K562 (cell line): ENCODE data around the gene CDR2L. TPM values are rescaled to one million over a fixed set of nuclear protein-coding genes. Genes with fewer than 3 reads are reported as not detected.

Experiments
- ATAC-seq: fragments of 200-7000 bp; cut with Tn5 transposase; 3 replicates; pipeline ENCODE4 v1.9.1; 2020; ENCODE audit warnings: moderate library complexity
- BruUV-seq: library from RNA; stranded (reverse); fragments of 400-500 nt; replicated peaks from 2 replicates; lab custom pipeline; 2021; lab: Mats Ljungman, UMichigan
- CTCF ChIA-PET: fragments of 300-600 bp; formaldehyde crosslinking; extraction: SDS; loops from one replicate; lab custom pipeline; 2021; ENCODE audit warnings: low intra/inter-chr PET ratio; lab: Yijun Ruan, JAX
- POLR2A ChIA-PET: fragments of 300-600, 350-650 bp; sonication (Branson Sonifier 250); formaldehyde crosslinking; extraction: SDS; loops from one replicate; lab custom pipeline; 2021; ENCODE audit warnings: antibody characterized with exemption, inconsistent platforms; lab: Yijun Ruan, JAX
- DNase-seq, 4 experiments: peaks; one replicate each; pipeline versions ENCODE4 v3.0.0 to v3.0.0-alpha.2; 2011 to 2018; ENCODE audit warnings: low spot score in 3 of 4, mixed read lengths in 3 of 4; ENCODE audit errors: extremely low read depth in 1 of 4
- FAIRE-seq: peaks from 2 replicates; lab custom pipeline; 2011; peaks lifted over from hg19 to GRCh38; lab: Jason Lieb, UNC
- H2AFZ ChIP-seq: 2 replicates; pipeline ENCODE4 v1.6.0; 2011; ENCODE audit warnings: low read depth, low read length, control low read depth, inconsistent platforms
- H3K27ac ChIP-seq: fragments of 200-600 bp; 3 replicates; pipeline ENCODE4 v1.8.0; 2011; ENCODE audit warnings: low read depth, mild to moderate bottlenecking, control low read depth, inconsistent platforms, low read length, moderate library complexity, mixed read lengths; ENCODE audit errors: extremely low read depth
- H3K27me3 ChIP-seq, 2 experiments: fragments of 300-600 bp in 1 of 2; 2 replicates in 1 of 2; 3 replicates in 1 of 2; pipeline versions ENCODE4 v1.6.0 to v1.8.0; 2011; ENCODE audit warnings: inconsistent platforms in 2 of 2, low read length in 2 of 2, mild to moderate bottlenecking in 1 of 2, mixed read lengths in 1 of 2, moderate library complexity in 1 of 2; ENCODE audit not compliant: control insufficient read depth in 2 of 2, insufficient read depth in 2 of 2
- H3K36me3 ChIP-seq: fragments of 300-600 bp; 3 replicates; pipeline ENCODE4 v1.8.0; 2011; ENCODE audit warnings: mild to moderate bottlenecking, low read length, inconsistent platforms; ENCODE audit not compliant: control insufficient read depth, insufficient read depth
- H3K4me1 ChIP-seq, 2 experiments: fragments of 200-600 bp in 1 of 2; replicated peaks in 1 of 2; 2 replicates in 1 of 2; 3 replicates in 1 of 2; pipeline versions ENCODE4 v1.5.1 to v1.8.0; 2011; ENCODE audit warnings: inconsistent platforms in 2 of 2, low read length in 2 of 2, mild to moderate bottlenecking in 1 of 2, mixed read lengths in 1 of 2, moderate library complexity in 1 of 2; ENCODE audit not compliant: control insufficient read depth in 2 of 2, insufficient read depth in 2 of 2
- H3K4me2 ChIP-seq: 2 replicates; pipeline ENCODE4 v1.6.1; 2011; ENCODE audit warnings: low read length, control low read depth, inconsistent platforms, mixed read lengths; ENCODE audit not compliant: insufficient read depth
- H3K4me3 ChIP-seq: fragments of 200-600 bp; sonication (generic), shearing (Covaris generic); 2 replicates; pipeline ENCODE4 v1.5.1; 2016; ENCODE audit warnings: control low read depth, inconsistent platforms
- H3K79me2 ChIP-seq: fragments of 200-600 bp; 3 replicates; pipeline ENCODE4 v1.8.0; 2011; ENCODE audit warnings: low read length, inconsistent platforms; ENCODE audit not compliant: control insufficient read depth, insufficient read depth
- H3K9ac ChIP-seq, 2 experiments: 2 replicates each; pipeline versions ENCODE4 v1.6.0 to v1.6.1; 2011; ENCODE audit warnings: low read depth in 2 of 2, low read length in 2 of 2, control low read depth in 1 of 2, inconsistent platforms in 1 of 2, mild to moderate bottlenecking in 1 of 2, mixed read lengths in 1 of 2; ENCODE audit not compliant: insufficient read depth in 1 of 2
- H3K9me1 ChIP-seq: one replicate; pipeline ENCODE4 v1.6.0; 2011; ENCODE audit warnings: inconsistent platforms, mild to moderate bottlenecking, low read length, moderate library complexity; ENCODE audit not compliant: control insufficient read depth, insufficient read depth
- H3K9me3 ChIP-seq: replicated peaks from 2 replicates; pipeline ENCODE4 v1.5.1; 2011; ENCODE audit warnings: low read depth, low read length, inconsistent platforms; ENCODE audit not compliant: control insufficient read depth, insufficient read depth
- H4K20me1 ChIP-seq: replicated peaks from 2 replicates; pipeline ENCODE4 v1.6.1; 2011; ENCODE audit warnings: low read length, inconsistent platforms, mixed read lengths; ENCODE audit not compliant: control insufficient read depth, insufficient read depth
- NELFE ChIP-seq: IDR thresholded peaks from 2 replicates; pipeline ENCODE4 v1.6.1; 2011; ENCODE audit warnings: mild to moderate bottlenecking; ENCODE audit not compliant: insufficient read depth, insufficient read length
- NRF1 ChIP-seq, 2 experiments: fragments of 450-650 bp; IDR thresholded peaks in 1 of 2; conservative IDR thresholded peaks in 1 of 2; 2 replicates each; pipeline ENCODE4 v1.6.1; 2014; ENCODE audit warnings: mild to moderate bottlenecking in 2 of 2
- PHF8 ChIP-seq: fragments of 200-600 bp; sonication (generic); IDR thresholded peaks from 2 replicates; pipeline ENCODE4 v1.6.1; 2012; ENCODE audit warnings: mixed run types, mild to moderate bottlenecking, inconsistent platforms, low read length, moderate library complexity, borderline replicate concordance
- ZNF134 ChIP-seq: fragments of 250-450 bp; sonication (Bioruptor Pico); conservative IDR thresholded peaks from 2 replicates; pipeline ENCODE4 v1.4.0; 2020
- ZNF175 ChIP-seq: fragments of 200-800 bp; sonication (Bioruptor generic); IDR thresholded peaks from 2 replicates; pipeline ENCODE4 v1.6.1; 2016; ENCODE audit warnings: low read depth, mild to moderate bottlenecking, missing genetic modification characterization, missing compliant biosample characterization
- WGBS: fragments of 100-300 bp; shearing (Covaris generic); methylation state at CpG from one replicate; pipeline ENCODE4 v1.1.6; 2016; ENCODE audit warnings: low coverage, mixed read lengths; ENCODE audit not compliant: insufficient coverage; ENCODE audit errors: missing lambda C conversion rate; 5-methylcytosine and 5-hydroxymethylcytosine counted together
- in situ Hi-C: fragments of 300-500 bp; cut with MboI; formaldehyde crosslinking; loops from 4 replicates; pipeline ENCODE4 v1.15.0; 2018; ENCODE audit warnings: inconsistent platforms, mixed read lengths
- intact Hi-C: fragments of 100-400 bp; cut with micrococcal nuclease; formaldehyde crosslinking; loops from 2 replicates; pipeline ENCODE4 v1.14.2; 2022
- polyA plus RNA-seq, 8 experiments: library from polyadenylated mRNA; depleted of rRNA in 4 of 8; stranded (reverse) in 5 of 8; unstranded in 3 of 8; fragments of >200 nt; fragmentation: Nextera tagmentation in 2 of 8; fragmentation: Illumina TruSeq in 1 of 8; extraction: Ambion mirVana in 2 of 8; extraction: Trizol in 1 of 8; gene quantifications; 2 replicates each; pipeline versions ENCODE4 v1.2.1 to v1.2.3, GENCODE V29; 2011 to 2014; ENCODE audit warnings: inconsistent platforms in 1 of 8, missing spikeins in 1 of 8
- total RNA-seq, 7 experiments: library from RNA; depleted of rRNA in 6 of 7; stranded (reverse); fragments of >200 nt in 6 of 7; fragmentation: Illumina TruSeq in 2 of 7; extraction: Trizol in 2 of 7; gene quantifications; 2 replicates each; pipeline versions ENCODE4 v1.2.1 to v1.2.3, GENCODE V29; 2011 to 2021; ENCODE audit warnings: low replicate concordance in 1 of 7

CDR2L gene
- total and polyA plus RNA-seq, 9 of the 15 experiments (the other 6 are each of a cell fraction or from before 2014, with no cell fraction given) = 2.7 to 16.0 (median 7.3) TPM

- Histone ChIP-seq H3K36me3 (no peaks in the 10 kb centered on the region), H3K27me3 (peaks cover 8 to 28% of the 10 kb centered on the region in 2 experiments; a peak in 3 of 5 replicates), H3K27ac (no peak overlapping the region), H4K20me1 (no peaks in the 10 kb centered on the region), H3K9ac (peak overlapping the region in 1 of 2 experiments; percentile 31; a peak in 1 of 4 replicates), H3K4me3 (no peak overlapping the region), H3K79me2 (no peaks in the 10 kb centered on the region), H2AFZ (no peak overlapping the region), H3K9me3 (peaks cover 4% of the 10 kb centered on the region; the same call in 1 of the 2 replicates), H3K4me2 (no peak overlapping the region), H3K9me1 (no peaks in the 10 kb centered on the region), H3K4me1 (peaks cover 0 to 50% of the 10 kb centered on the region in 2 experiments; a peak in 3 of 5 replicates)
- WGBS = 39% methylated on average over 14 of the region's 15 CpGs
- ATAC-seq (no peak), DNase-seq (no peak), FAIRE-seq (no peak)
- CTCF ChIA-PET = no interaction called here
- in situ Hi-C loops = no loop called here
- BruUV-seq = no TSS peak
- intact Hi-C loops = no loop called here
- POLR2A ChIA-PET = interaction anchor here (0.5 to 0.6 kb wide), 2 partner anchors 29 to 1284 kb away, joined by 3 to 4 read pairs; no protein-coding TSS in a partner anchor
- no peak for TF ChIP-seq ZNF134 (CRISPR knock-in tag)
- no peak for TF ChIP-seq ZNF175 (CRISPR knock-in tag)
- TF ChIP-seq NELFE = no peak
- TF ChIP-seq NRF1 (conservative IDR thresholded peaks at IDR 0.05 in 1 of 2, IDR thresholded peaks at IDR 0.05 in 1 of 2) = no peak
- no peak for TF ChIP-seq PHF8
Observed at GRCh38 chr17:74954115-74954514, 33.3 kb upstream of the CDR2L start.
